Measurements from ENCODE around the gene ABHD17C.
A peak's percentile ranks its signal among the peaks of the same experiment; 100 is the strongest.
"Not testable (repeated sequence)": the region's sequence is repeated elsewhere in the genome, so short reads cannot be mapped to it uniquely, and the experiment has no call there.

ABHD17C gene

DNA sequence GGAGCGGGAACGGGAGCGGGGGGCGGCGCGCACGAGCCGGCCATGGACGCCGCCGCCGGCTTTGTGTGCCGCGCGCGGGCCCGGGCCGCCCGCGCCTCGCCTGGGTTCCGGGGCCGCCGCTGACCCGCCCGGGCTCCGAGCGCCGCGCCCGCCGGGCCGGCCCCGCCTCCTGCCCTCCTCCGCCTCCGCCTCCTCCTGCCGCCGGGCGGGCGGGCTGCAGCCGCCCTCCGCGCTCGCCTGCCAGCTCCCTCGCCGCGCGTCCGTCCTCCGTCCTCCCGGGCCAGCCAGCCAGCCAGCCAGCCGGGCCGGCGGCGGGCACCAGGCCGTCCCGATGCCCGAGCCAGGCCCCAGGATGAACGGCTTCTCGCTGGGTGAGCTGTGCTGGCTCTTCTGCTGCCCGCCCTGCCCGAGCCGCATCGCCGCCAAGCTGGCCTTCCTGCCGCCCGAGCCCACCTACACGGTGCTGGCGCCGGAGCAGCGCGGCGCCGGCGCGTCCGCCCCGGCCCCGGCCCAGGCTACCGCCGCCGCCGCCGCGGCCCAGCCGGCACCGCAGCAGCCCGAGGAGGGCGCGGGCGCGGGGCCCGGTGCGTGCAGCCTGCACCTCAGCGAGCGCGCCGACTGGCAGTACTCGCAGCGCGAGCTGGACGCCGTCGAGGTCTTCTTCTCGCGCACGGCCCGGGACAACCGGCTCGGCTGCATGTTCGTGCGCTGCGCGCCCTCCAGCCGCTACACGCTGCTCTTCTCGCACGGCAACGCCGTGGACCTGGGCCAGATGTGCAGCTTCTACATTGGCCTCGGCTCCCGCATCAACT, at the start of gene ABHD17C:
Gene ABHD17C (plus strand): TSS at position 212 of the 812 bp plus-strand sequence. CDS start 120 bp downstream, at position 332.
- no peak for DNase-seq (ENCODE audit: low read depth in 2 of 2)

DNA sequence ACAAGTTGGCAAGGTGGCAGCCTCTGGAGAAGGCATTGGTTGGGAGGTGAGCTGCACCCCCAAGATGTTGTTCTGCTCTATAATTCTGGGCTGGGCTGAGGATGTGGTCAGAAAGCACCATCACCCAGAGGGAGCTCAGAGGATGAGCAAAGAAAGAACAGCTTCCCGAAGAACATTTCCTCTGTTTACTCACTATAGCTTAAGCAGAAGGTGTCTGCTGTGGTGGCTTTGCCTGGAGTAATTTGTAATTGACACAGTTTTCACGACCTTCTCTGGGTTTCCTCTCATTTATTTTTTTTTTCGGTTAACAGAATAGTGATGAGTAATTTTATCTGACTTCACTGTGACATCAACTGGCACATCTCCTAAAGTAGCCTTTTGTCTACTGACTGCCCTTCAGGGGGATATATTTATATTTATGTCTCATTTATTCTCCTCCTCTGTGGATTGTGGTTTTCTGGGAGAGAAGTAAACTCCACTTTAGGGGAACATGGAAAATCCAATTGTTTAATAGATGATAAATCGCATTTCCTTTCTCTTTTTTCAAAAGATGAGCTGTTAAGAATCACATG, 49.5 kb upstream of the ABHD17C start:
- DNase-seq (ENCODE audit: low read depth in 2 of 2), result no peak

DNA sequence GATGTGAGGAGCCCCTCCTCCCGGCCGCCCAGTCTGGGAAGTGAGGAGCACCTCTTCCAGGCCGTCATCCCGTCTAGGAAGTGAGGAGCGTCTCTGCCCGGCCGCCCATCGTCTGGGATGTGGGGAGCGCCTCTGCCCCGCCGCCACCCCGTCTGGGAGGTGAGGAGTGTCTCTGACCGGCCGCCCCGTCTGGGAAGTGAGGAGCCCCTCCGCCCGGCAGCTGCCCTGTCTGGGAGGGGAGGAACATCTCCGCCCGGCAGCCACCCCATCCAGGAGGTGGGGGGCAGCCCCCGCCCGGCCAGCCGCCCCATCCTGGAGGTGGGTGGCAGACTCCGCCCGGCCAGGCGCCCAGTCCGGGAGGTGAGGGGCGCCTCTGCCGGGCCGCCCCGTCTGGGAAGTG, 47.7 kb upstream of the ABHD17C start:
- not testable (repeated sequence) for DNase-seq (ENCODE audit: low read depth in 2 of 2)

DNA sequence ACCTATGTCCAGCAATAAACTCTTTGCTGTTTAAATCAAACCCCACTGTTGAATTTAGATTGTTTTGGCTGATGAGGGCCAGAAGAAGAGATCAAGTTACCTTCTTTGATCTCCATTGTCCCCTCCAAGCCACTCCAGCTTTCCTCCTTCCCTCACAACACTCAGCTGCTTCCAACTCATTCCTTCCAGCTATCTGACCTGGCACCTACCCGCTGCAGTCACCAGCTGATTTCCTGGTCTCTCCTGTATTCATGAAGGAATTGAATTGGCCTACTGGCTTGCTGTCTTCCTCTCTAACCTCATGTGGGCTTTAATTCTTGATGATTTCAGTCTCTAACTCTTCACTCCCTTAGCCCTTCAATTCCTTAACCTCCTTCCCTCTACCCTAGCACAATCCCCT, 40.8 kb upstream of the ABHD17C start:
- DNase-seq (ENCODE audit: low read depth in 2 of 2), result no peak

DNA sequence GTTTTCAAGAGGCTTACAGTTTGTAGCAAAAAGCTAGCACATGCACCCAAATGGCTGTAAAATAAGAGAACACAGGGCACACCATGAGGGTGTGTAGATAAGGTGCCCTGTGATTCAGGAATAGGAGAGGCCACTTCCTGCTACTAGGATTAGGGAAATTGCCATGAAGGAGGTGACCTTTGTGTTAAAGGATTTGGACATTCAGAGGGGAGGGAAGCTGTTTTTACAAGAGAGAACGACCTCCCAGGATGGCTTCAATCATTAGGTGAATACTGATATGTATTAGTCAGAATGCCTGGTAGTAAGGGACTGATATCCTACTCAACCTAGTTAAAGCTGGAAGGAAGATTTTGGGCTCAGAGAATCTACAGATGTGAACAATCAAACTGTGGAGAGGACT, 35.7 kb upstream of the ABHD17C start:
- DNase-seq (ENCODE audit: low read depth in 2 of 2), result no peak

DNA sequence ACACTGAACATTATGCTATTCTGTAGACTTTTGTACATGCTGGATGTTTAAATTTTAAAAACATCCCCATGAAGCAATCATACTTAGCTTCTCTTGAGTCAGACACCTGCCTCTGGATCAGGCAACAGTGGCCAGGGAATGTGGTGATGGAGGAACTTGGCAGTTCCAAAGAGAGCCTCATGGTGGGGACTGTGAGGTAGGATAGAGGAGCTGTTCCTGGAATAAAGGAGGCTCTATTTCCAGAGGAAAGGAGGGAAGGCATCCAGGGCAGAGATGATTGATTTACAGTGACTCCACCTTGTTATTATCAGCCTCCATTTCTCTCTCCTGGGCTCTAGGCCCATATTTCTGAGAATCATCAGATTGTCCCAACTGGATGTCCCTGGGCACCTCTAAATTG, 35.0 kb upstream of the ABHD17C start:
- peak in 1 of 2 experiments; percentile 44 for DNase-seq (ENCODE audit: low read depth in 2 of 2)

DNA sequence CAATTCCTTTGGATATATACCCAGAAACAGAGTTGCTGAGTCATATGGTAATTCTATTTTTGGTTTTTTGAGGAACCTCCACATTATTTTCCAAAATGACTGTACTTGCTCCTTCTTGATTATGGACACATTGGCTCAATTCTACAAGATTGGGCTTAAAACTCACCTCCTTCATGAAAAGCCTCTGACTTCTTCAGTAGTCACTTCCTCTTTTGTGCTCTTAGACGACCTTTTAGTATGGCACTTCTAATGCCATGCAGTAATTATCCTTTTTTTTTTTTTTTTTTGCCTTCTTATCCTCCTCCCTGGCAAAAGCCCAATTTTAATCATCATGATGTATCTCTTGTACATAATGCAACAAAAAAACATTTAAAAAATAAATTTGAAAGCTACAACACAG, 33.0 kb upstream of the ABHD17C start:
- no peak for DNase-seq (ENCODE audit: low read depth in 2 of 2)

DNA sequence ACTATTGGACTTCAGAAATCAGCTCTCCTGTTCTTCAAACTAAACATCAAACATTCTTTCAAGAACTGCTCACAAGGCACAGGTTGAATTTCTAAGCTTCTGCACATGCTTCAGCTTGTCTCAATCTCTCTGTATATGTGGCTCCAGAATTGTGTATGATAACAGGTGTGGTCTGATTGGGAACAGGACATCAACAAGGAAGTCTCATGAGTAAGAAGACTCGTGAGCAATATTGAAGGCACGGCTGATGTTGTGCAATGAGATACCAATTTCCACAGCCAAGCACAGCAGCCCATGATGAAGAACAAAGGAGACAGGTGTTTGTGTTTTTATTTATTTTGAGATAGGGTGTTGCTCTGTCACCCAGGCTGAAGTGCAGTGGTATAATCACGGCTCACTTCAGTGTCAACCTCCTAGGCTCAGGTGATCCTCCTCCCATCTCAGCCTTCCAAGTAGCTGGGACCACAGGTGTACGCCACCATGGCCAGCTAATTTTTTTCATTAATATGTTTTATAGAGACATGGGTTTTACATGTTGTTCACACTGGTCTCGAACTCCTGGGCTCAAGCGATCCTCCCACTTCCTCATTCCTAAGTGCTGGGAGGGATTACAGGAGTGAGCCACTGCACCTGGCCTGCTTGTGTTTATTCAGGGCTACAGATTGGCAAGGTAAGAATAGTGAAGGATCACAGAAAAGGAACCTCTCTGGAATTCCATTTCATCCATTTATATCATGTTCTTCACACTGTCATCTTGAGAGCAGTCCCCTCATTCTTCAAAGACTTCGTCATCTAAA, 32.2 kb upstream of the ABHD17C start:
- DNase-seq (ENCODE audit: low read depth in 2 of 2), result no peak

DNA sequence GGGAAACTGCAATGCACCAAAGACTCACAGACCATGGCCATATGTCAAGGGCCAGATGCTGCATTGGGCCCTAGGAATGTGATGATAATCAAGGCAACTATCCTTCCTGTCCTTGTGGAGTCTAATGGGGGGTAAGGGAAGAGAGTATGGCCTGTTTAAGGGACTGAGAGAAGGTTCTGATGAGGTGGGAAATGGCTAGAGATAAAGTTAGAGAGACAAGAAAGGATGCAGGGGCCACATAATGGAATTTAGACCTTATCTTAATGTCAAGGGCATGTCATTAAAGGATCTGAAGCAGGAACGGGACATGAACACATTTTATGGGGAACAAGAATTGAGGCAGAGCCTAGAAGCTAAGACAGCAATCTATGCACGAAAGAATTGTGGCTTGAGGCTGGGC, 30.0 kb upstream of the ABHD17C start:
- no peak for DNase-seq (ENCODE audit: low read depth in 2 of 2)

DNA sequence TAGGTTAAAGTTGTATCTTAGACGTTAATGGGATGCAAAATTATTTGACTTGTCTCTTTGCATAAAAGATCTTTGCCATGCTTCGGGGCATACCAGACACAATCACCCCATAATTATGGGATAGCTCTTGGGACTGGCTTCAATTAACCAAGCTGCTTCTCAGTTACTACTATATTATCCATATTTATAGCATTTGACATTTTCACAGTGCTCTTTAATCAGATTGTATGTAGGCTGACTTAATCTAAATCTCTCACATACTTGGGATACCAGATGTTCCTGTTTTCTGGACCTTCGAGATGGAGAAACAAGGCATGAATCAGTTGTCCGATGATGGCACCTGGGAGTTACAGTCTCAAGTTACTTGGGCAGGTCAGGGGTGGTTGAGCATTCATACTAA, 27.2 kb upstream of the ABHD17C start:
- DNase-seq (ENCODE audit: low read depth in 2 of 2), result no peak

DNA sequence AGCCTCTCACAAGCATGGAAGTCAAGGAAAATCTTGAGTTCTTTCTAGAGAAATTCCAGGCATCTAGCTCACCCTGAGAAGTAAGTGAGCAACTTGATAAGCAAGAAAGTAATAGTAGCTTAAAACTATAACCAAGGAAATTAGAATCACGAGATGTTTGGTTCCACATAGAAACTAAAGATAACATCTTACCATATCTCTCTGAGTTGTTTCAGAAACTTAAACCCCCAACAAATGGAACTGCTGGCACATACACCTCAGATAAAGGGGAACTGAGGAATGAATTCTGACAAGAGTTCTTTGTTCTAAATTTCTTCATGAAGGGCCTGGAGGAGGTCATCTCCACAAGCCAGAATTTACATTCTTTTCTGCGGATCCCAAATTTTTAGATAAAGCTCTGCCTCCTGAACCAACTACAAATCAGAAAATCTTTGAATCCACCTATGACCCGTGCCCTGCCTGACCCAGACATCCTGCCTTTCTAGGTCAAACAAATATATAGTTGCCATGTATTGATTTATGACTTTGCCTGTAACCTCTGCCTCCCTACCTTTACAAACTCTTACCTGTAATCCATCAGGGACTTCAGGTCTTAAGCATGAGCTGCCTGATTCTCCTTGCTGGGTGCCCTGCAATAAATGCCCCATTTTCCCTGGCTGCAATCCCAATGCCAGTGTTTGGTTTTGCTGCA, 26.4 kb upstream of the ABHD17C start:
- DNase-seq (ENCODE audit: low read depth in 2 of 2), result no peak

DNA sequence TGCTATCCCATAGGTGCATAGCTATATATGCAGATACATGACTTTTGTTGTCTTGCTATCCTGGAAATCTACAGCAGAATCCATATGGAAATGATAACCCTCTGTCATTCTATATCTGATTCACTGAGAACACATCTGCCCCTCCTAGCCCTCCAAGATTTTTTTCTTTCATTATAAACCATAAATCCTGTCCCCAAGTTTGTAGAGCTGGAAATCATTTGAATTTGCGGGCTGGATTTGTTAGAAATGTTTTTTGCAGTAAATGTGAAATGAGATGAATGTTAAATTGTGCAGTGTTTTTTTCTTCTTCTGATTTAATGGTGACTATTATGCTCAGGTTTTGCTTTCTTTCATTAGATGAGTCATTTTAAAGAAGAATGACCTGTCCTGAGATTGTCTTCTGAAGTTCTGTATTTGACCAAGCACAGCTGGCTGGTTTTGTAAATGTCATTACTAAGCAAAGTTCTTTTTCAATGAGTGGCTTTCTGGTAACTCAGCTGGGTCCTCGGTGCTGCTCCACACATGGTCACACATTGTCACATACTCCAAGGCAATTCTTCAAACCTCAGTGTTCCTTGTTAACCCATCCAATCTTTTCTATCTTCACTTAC, 25.3 kb upstream of the ABHD17C start:
- DNase-seq (ENCODE audit: low read depth in 2 of 2), result peak; percentile 84

DNA sequence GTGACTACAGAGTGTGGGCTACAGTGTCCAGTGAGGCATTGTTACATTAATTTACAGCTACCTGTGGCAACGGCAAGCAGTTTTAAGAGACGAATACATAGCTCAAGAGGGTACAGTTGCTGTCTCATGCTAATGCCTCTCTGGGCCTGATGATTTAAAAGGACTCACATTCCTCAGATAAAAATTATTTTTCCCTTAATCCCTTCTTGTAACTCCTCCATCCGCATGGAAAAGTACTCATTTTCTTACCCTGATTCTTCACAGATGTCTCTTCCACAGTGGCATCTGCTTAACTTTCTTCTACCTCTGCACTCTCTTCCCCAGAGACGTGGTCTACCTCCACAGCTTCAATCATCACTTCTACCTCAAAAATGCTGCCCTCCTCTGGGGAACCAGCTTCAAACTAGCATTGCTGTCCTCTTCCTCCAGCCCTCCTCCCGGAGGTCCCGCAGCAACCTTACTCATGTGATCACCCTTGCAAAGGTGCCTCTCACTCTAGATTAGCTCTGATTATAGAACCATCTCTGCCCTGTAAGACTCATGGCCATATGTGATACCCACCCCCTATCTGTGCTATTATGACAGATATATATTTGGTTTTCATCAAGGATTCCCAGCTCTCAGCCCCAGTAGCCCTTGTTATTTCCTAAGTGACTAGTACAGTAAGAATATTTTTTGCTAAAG, 21.4 kb upstream of the ABHD17C start:
- DNase-seq (ENCODE audit: low read depth in 2 of 2), result peak; percentile 54 to 56

DNA sequence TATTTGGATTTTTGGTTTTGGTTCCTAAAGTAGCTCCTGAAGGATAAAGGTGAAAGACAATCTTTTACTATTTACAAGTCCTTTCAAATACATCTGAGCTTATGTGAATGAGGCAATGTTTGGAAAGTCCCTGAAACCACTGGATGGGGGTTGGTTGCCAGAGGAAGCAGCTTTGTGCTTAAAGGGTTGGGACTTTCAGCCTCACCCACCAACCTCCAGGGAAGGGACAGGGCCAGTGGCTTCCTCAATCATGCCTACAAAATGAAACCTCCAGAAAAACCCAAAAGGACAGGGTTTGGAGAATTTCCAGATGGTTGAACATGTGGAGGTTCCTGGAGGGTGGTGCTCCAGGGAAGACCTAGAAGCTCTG, 20.9 kb upstream of the ABHD17C start:
- DNase-seq (ENCODE audit: low read depth in 2 of 2), result peak in 1 of 2 experiments; percentile 29

DNA sequence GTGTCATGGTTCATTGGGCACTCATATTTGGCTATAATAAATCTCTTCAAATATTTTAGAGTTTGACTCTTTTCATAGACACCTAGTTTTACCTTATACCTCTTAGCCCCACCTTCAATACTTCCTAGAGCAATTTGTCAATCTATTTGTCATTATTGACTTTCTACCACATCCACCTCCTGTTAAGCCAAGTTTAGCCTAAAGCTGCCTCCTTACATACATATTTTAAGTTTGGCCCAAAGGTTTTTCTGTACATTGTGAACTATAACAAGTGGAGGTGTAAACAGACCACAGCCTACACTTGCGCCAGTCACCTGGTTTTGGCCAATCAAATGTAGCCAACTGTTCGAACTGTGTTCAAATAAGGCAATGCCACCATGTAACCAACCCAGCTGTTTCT, 18.1 kb upstream of the ABHD17C start:
- no peak for DNase-seq (ENCODE audit: low read depth in 2 of 2)

DNA sequence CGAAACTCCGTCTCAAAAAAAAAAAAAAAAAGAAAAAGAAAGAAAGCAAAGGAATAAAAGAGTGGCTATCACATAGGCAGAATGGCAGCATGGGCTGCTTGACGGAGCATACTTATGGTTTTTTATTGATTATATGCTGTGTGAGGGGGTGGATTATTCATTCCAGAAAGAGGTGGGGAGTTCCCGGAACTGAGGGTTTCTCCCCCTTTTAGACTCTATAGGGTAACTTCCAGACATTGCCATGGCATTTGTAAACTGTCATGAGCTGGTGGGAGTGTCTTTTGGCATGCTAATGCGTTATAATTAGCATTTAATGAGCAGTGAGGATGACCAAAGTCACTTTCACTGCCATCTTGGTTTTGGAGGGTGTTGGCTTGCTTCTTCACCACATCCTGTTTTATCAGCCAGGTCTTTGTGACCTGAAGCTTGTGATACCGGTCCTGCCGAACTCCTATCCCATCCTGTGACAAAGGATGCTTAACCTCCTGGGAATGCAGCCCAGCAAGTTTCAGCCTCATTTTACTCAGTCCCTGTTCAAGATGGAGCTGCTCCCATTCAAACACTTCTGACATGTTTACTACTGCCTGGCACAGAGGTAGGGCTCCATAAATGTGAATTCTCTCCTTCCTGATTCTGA, 15.8 kb upstream of the ABHD17C start:
- no peak for DNase-seq (ENCODE audit: low read depth in 2 of 2)

DNA sequence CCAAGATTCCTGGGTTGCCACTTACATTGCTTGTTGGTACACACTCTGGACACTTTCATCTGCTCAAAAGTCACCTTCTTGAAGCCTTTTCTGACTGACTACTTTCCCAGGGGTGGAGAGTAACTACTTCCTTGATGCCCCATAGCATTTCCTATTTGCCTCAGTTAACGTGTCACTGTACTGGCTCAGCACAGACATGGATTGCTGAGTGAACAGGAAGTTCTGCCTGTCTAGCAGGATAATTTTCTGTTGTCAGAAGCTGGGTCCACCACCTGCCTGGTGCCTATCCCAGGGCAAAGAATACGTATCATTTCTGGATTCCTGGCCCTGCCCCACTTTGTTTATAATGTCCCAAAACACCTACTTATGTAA, 15.3 kb upstream of the ABHD17C start:
- DNase-seq (ENCODE audit: low read depth in 2 of 2), result no peak

DNA sequence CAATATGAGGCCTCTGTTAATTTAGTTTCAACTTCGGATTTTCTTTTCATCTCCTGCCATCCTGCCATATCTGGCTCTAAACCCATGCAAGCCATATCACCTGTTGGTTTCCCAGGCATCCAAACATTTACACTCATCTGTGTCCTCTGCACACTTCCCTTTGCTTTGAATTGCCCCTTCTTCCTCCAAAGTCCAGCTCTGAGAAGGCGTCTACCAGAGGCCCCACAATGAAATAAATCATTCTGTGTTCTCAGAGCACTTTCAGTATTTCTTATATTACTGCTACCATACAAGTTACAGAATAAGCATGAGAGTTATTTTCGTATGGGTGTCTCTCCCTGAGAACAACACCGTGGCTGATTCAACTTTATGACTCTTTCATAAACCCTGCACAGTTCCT, 12.9 kb upstream of the ABHD17C start:
- no peak for DNase-seq (ENCODE audit: low read depth in 2 of 2)

DNA sequence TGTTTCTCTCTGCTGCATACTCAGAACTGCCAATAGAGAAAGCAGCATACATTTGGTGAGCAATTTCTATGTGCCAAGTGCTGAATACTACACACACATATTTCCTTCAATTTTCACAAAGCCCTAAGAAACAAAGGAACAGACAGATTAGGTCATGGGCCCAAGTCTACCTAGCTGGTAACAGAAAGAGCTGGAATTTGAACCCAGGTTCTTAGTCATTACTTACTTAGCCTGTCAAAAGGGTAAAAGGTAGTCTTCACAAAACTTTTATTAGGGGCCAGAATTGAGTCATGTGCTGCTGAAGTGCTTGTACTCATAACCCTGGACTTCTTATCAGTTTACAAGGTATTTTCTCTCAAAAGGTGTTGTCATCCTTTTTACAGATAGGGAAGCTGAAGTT, 10.4 kb upstream of the ABHD17C start:
- DNase-seq (ENCODE audit: low read depth in 2 of 2), result no peak

DNA sequence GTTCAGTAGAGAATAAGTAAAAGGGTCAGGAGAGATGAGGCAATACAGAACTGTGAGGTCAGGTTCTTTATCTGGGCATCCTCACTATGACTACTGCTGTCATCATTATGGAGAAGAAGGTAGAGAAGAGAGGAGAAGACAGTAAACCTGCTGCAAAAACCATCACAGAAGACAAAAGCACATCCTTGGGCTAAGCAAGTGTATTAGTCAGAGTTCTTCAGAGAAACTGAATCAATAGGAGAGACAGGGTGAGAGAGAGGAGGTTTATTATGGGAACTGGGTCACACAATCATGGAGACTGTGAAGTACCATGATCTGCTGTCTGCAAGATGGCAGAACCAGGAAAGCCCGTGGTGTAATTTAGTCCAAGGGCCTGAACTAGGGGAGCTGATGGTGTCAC, 9.5 kb upstream of the ABHD17C start:
- DNase-seq (ENCODE audit: low read depth in 2 of 2), result no peak

DNA sequence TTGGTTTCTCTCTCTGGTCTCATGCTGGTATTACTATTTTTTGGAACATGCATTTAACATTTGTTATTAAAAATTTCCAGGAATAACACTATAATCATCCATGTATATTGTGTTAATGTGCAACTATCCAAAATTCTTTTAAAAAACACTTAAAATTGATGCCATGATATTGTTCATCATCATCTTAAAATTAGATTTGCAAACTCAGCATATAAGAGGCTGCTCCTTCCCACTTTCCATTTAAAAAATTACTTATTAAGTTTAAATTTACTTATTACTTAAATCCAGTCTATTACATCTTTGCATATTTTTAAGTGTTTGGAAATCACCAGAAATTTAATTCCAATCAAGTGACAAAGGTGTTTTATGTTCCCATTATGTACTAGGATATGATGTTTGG, 5.8 kb upstream of the ABHD17C start:
- no peak for DNase-seq (ENCODE audit: low read depth in 2 of 2)

All from fibroblast of skin of left biceps (primary cell).